Left ventricle myocardium superior (tissue), 1 donor: ENCODE measurements around the gene PACSIN2. TPM values are rescaled to one million over a fixed set of nuclear protein-coding genes. Genes with fewer than 3 reads are reported as not detected.
A peak's percentile ranks its signal among the peaks of the same experiment; 100 is the strongest.
"Not testable (repeated sequence)": the region's sequence is repeated elsewhere in the genome, so short reads cannot be mapped to it uniquely, and the experiment has no call there.

Source experiments
- ATAC-seq: fragments of 200-7000 bp; cut with Tn5 transposase; one replicate; pipeline ENCODE4 v1.9.1; 2020; ENCODE audit warnings: mild to moderate bottlenecking, moderate library complexity
- DNase-seq: peaks from one replicate; pipeline ENCODE4 v3.0.0-alpha.2; 2020
- intact Hi-C: fragments of 100-400 bp; cut with micrococcal nuclease; formaldehyde crosslinking; loops from one replicate; pipeline ENCODE4 v1.11.0; 2022
- total RNA-seq: library from RNA; stranded (reverse); fragmentation: NEBNext Ultra II Directional; extraction: Animal tissue kit (Norgen Biotek cat#: 25700); gene quantifications from one replicate; pipeline ENCODE4 v1.2.1, GENCODE V29; 2021
- donor health status: DM: no; HTN: yes; CAD: no; lungs with severe emphysema.

PACSIN2 gene
- total RNA-seq, 1 donor from 2014 or later = 63.8 TPM

DNA sequence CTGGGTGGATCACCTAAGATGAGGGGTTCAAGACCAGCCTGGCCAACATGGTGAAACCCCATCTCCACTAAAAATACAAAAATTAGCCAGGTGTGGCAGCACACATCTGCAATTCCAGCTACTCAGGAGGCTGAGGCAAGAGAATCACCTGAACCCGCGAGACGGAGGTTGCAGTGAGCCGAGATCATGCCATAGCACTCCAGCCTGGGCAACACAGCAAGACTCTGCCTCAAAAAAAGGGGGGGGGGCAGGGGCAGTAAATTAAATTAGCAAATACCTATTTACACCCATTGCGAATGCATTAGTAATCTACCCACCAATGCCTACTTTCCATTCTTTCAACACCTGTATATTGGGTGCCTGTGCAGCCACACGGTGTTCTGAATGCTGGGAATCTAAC, 78.3 kb downstream of the PACSIN2 start:
- DNase-seq = not testable (repeated sequence)

DNA sequence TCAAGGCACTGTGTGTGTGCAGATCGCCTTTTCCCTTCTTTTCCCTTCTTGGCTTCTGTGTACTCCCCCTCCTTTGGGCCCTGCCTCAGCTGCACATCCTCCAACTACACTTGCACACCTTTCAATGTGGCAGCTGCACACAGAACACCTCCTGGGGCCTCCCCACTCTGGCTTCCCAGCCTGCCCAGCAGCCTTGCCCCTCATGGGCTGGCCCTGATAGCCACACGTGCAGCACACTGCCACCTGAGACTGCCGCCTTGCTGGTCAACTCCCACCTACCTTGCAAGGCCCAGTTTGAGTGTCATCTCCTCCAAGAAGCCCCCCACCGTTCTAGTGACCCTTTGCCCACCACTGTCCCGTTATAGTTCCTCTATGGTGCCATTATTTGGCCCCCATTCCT, 80.6 kb downstream of the PACSIN2 start:
- DNase-seq (no peak), ATAC-seq (no peak)
- intact Hi-C loops = no loop called here

More for the DNA sequence above, 78.3 kb downstream of the PACSIN2 start:
- ATAC-seq, intact Hi-C loops: not testable (repeated sequence)

DNA sequence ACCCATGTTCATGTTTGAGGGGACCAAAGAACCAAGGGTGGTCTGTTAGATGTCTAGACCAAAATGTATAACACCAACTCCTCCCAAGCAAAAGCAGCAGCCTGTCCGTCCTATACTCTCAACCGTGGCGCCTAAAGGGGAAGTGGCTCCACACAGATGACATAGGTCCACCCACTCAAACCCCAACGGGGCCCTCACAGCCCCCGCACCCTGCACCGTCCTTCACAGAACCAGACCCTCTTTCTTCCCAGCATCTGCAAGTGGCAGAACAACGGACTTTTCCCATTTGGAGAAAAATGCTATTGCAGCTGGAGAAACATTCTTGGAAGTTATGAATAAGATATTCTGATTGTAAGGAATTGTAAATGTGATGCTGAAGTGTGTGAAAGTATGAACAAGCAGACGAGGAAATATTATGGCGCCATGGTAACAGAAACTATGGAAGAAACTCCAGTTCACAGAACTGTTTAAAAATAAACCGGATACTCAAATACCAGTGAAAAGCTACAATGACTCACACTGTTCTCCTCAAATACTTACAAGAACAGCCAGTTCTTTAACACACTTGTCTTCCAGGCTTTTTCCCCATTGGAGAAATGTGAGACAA, 81.4 kb downstream of the PACSIN2 start:
- DNase-seq (peak; percentile 59), ATAC-seq (peak; percentile 51)

GRCh38 chr22:42932857-42933484, 82.0 kb downstream of the PACSIN2 start:
- intact Hi-C loops = no loop called here
- no peak for DNase-seq
- ATAC-seq = no peak

More for the DNA sequence above, 81.4 kb downstream of the PACSIN2 start:
- intact Hi-C loops = no loop called here

DNA sequence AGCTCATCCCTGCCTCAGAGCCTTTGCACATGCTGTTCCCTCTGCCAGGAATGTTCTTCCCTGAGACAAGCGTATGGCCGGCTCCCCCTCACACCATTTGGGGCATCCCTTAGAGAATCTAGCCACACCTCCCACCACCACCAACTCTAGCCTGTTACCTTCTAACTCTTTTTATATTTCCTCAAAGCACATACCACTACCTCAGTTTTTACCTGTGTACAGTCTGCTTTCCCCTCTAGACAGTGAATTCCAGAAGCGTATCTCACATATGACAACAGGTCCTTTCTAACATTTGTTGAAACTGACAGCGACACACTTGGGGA, 82.8 kb downstream of the PACSIN2 start:
- intact Hi-C loops = no loop called here
- DNase-seq = no peak

DNA sequence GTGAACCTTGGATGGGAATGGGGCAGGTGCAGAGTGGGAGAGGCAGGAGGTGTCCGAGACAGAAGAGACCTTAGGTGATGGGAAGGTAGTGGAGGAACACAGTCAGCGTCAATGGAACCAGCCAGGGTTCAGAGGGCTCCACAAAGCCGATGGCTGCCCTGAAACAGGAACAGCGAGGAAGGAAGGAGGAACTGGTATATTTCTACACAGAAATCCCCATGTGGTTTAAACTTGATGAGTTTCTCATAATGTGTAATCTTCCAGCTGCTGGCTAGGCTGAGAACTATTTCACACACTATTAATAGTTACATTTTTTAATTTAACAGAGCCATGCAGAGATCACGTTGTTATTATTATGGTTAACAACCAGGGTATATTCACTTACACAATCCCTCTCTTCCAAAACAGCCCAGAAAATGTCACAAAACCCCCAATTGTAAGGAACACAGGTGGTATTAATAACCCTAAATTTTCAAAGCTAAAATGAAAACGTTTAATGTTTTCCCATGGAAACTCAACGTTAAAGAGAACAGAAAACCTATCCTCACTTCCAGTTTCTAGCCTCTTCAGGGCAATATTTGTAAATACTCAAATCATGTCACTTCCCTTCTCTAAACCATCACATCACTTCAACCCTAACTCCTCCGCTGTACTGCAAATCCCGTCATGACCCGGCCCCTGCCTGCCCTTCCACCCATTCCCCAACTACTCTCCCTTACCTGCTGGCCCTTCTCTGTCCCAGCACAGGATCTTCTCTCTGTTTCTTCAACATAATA, 83.3 kb downstream of the PACSIN2 start:
- DNase-seq (no peak), ATAC-seq (peak; percentile 45)
- intact Hi-C loops = no loop called here

More for the DNA sequence above, 82.8 kb downstream of the PACSIN2 start:
- ATAC-seq = no peak

DNA sequence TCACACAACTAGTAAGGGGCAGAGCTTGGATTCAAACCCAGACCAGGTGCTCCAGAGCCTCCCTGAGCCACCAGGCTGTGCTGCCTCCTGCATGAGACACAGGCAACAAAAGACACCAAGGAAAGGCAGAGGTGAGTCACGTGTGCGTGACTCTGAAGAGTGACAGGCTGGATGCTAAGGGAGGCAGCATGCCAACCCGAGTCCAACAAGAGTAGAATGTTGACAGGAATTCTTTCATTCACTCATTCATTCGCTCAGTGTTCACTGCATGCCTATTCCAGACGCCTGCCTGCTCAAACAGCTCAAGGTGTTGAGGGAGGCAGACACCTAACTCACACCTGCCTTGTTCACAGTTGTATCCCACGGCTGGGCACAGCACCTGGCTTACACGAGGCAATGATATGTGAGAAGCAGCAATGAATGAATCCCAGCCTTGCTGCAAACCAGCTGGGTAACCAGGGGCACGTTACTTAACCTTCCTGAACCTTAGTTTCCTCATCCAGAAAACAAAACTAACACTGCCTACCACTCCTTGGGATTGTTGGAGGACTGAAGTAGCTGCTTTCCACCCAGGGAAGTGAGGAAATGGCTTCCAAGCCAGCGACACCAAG, 84.0 kb downstream of the PACSIN2 start:
- ATAC-seq = peak; percentile 64
- intact Hi-C loops = no loop called here
- DNase-seq = peak; percentile 79

GRCh38 chr22:42929838-42930155, 85.2 kb downstream of the PACSIN2 start:
- DNase-seq = no peak
- intact Hi-C loops = no loop called here

DNA sequence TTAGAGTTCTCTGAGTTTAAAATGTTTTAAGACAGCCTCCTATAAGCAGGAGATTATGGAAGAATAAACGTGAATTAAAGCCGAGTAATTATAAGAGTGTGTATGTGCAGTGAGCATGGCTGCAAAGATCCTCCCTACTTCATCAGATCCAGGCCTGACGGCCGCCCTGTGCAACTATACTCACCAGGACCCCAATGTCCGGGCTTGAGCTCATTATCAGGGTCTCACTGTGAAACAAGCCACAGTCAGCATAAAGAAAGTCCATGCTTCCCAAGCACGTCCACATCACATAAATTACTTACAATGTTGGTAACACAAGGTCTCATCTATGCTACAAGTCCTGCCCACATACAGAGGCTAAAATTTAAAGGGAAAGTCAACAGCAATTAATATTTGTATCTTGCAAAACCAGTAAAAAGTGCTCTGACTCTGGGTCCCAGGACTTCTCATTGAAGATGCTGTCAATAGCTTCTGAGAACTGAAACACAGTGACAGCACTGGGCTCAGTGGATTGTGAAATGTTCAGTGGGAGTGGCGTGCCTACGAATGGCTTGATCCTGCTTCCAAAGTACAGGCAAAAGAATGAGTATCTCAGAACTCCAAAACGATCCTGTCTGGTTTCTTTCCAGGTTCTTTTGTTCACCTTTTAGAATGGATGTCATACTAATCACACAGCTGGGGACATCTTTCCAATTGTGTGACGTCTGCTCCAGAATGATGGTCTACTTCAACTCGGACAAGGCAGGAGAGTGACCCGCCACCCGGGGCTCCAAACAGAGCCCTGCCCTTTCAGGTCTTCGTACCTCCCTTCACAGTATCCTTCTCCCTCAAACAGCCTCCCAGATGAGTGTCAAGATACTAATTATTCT, 85.7 kb downstream of the PACSIN2 start:
- peak; percentile 14 for ATAC-seq
- no peak for DNase-seq
- intact Hi-C loops = no loop called here

More at GRCh38 chr22:42929838-42930155, 85.2 kb downstream of the PACSIN2 start:
- ATAC-seq = peak; percentile 5

- DNase-seq (no peak), ATAC-seq (no peak)
- intact Hi-C loops = no loop called here
Observed at GRCh38 chr22:42927966-42928365, 87.0 kb downstream of the PACSIN2 start.

- intact Hi-C loops = no loop called here
- ATAC-seq (no peak), DNase-seq (no peak)
Observed at GRCh38 chr22:42926768-42927167, 88.2 kb downstream of the PACSIN2 start.

DNA sequence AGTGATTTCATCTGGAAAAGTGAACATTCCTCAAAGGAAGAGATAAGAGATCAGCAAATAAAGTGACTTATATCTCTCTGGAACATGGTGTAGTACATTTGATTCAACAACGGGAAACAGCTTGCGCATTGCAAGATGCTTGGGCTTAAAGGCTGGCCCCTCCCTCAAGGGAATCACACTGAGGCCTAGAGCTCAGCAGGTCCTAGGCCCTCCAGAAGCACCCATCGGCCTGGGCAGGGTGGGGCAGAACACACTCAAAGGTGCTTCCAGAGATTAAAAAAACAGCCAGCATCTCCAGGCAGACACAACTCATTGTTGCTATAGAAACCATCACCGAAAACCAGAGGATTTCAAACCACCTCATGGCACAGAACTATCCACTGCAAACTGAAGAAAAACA, 88.8 kb downstream of the PACSIN2 start:
- intact Hi-C loops = no loop called here
- DNase-seq (peak; percentile 35), ATAC-seq (peak; percentile 17)

- no peak for ATAC-seq
- intact Hi-C loops = no loop called here
- no peak for DNase-seq
Observed at GRCh38 chr22:42925598-42925997, 89.4 kb downstream of the PACSIN2 start.

DNA sequence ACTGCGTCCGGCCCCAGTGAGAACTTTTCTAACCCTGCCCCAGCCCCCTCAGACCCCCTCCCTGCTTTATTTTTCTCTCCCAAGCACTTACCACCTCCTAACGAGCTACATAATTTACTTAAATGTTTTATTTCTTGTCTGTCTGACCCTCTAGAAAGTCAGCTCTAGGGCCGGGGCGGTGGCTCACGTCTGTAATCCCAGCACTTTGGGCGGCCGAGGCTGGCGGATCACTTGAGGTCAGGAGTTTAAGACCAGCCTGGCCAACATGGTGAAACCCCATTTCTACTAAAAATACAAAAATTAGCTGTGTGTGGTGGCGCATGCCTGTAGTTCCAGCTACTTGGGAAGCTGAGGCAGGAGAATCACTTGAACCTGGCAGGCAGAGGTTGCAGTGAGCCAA, 89.9 kb downstream of the PACSIN2 start:
- intact Hi-C loops, ATAC-seq, DNase-seq: not testable (repeated sequence)

DNA sequence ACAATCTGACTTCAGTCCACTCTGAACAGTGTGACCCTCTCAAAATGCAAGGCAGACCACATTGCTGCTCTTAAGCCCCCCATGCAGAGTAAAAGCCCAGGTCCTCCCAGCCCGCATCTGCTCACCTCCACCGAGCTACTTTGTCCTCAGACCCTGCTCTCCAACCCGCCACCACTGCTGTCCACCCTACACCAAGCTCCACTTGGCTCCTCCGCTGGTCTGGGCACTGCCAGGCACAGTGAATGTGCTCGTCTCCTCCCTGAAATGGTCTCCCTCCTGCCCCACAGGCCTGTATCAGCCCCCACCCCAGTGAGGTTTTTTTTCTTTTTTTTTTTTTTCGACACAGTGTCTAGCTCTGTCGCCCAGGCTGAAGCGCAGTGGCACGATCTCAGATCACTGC, 90.5 kb downstream of the PACSIN2 start:
- ATAC-seq (no peak), DNase-seq (no peak)
- intact Hi-C loops = no loop called here

DNA sequence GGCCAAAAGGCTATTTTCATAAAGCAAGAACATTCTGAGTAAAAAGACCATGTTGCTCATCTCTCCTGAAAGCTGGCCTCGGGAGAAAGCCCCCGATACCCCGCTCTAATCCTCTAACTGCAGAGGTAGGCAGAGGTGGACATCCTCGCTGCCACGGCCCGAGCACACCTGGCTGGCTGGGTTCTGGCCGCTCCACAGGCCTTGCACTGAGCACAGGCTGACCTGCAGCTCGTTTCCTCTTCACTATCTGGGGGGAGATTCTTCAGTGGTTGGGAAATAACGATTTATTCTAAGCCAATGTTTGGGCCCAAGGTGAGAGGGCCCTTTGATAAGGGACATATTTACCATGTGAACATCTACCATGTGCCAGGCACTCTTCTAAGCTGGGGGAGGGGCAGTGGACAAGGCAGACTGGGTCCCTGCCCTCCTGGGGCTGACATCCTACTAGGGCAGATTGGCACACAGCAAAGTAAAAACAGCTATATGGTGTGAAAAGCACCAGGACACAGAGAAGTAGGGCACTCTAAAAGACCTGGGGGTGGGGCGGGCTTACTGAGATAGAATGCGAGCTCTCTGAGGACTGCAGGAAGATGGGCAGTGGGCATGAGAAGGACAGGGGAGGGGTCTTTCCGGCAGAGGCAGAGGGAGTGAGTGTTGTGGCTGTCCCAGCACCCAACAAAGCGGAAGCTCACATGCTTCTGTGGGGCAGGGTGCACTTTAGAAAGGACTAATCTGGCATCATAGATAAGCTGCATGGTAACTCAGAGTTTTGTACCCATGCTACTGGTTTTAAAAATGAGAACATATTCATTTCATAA, 92.4 kb downstream of the PACSIN2 start:
- ATAC-seq (peak; percentile 25), DNase-seq (no peak)
- intact Hi-C loops = no loop called here

DNA sequence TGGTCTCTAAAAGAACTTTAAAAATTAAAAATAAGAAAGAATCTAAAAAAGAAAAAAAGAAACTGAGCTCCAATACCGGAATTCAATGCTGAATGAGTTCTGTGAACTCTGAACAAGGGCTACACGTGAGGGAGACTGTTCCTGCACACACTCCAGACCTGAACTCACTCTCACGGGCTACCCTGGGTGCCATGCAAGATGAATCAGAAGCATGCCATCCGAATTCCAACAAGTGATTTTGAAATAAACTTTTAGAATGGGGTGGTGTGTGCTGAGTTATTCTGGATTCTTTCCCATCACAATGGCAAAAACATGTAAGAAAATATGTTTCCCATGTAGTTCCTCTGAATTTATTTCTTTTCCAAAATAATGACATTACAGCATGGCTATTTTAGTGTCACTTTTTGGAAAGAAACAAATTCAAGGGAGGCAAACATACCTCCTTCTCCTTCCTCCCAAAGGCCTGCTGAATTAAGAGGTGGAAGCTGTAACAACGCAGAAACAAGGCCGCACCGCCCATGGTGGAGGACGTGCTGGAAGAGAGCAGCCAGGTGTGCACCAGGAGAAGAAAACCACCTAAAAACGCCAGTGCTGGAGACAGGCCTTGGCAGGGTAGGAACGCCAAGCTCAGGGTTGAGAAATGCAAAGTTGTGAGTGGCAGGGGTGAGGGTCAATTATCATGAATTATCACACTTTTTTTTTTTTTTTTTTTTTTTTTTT, 94.7 kb downstream of the PACSIN2 start:
- intact Hi-C loops = no loop called here
- ATAC-seq = peak; percentile 29
- no peak for DNase-seq

DNA sequence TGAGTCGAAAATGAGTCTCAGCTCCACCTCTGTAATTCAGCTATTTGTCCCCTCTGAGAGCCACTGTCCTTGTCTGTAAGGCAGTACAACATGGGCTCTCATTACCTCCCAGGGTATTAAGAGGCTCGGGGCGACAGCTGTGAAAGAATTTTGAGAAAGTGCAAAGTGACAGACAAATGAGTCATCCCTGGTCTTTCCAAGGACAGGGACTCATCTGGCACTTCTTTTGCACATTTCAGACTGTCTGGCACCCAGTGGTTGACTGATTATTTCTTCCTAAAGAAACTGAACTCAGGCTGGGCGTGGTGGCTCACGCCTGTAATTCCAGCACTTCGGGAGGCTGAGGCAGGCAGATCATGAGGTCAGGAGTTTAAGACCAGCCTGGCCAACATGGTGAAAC, 95.8 kb downstream of the PACSIN2 start:
- ATAC-seq (peak; percentile 5), DNase-seq (no peak)

More for the DNA sequence above, 95.8 kb downstream of the PACSIN2 start:
- intact Hi-C loops = no loop called here
